BJ (cell line): ENCODE data around the gene ZSWIM1. TPM values are rescaled to one million over a fixed set of nuclear protein-coding genes. Genes with fewer than 3 reads are reported as not detected.

Source experiments
- CTCF ChIA-PET: fragments of 350-600 bp; formaldehyde crosslinking; extraction: SDS; loops from one replicate; lab custom pipeline; 2021; ENCODE audit warnings: antibody characterized with exemption, inconsistent platforms; lab: Yijun Ruan, JAX
- POLR2A ChIA-PET: fragments of 300-600 bp; sonication (Branson Sonifier 250); formaldehyde crosslinking; extraction: SDS; loops from one replicate; lab custom pipeline; 2021; ENCODE audit warnings: antibody characterized with exemption; lab: Charles Lee
- DNase-seq: peaks from one replicate; pipeline ENCODE4 v3.0.0-alpha.2; 2011; ENCODE audit warnings: low read depth
- H3K27me3 ChIP-seq: 2 replicates; pipeline ENCODE4 v1.6.0; 2011; ENCODE audit warnings: low read length; ENCODE audit not compliant: control insufficient read depth, insufficient read depth
- H3K36me3 ChIP-seq: 2 replicates; pipeline ENCODE4 v1.5.1; 2011; ENCODE audit warnings: low read length; ENCODE audit not compliant: control insufficient read depth, insufficient read depth
- H3K4me3 ChIP-seq: 2 replicates; pipeline ENCODE4 v1.5.1; 2011; ENCODE audit warnings: low read depth, mild to moderate bottlenecking, control low read depth, low read length
- polyA plus RNA-seq: library from polyadenylated mRNA; depleted of rRNA; stranded (reverse); fragments of >200 nt; gene quantifications from 2 replicates; pipeline ENCODE4 v1.2.3, GENCODE V29; 2011
- TF ChIP-seq, protein P1 (sequence below): IDR thresholded peaks from 2 replicates; pipeline ENCODE4 v1.5.1; 2011; ENCODE audit warnings: low read depth, mild to moderate bottlenecking, control low read depth, inconsistent platforms, low read length, moderate library complexity; ENCODE audit not compliant: insufficient read depth

Gene ZSWIM1
- polyA plus RNA-seq, 1 experiment, result 6.0 TPM

DNA sequence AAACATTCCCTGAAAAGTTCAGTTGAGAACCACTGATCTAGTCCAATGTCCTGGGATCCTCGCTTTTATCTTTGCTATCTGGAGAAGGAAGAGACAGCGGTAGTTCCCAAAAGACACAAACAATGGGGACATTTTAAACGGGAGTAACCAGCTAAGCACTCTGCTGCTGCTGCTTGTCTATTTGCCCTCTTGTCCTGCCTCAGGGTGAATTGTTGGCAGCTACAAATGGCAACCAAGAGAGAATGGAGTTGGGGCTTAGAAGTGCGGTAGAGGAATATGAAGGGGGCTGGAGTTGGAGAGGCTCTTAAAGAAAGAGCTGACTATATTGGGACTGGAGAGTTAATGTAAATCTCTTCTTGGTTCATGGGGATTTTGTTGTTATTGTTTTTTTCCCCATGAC is 6.5 kb upstream of the ZSWIM1 start:
- H3K4me3 ChIP-seq, result no peak overlapping the region
- DNase-seq, result no peak
- TF ChIP-seq, protein P1, sequence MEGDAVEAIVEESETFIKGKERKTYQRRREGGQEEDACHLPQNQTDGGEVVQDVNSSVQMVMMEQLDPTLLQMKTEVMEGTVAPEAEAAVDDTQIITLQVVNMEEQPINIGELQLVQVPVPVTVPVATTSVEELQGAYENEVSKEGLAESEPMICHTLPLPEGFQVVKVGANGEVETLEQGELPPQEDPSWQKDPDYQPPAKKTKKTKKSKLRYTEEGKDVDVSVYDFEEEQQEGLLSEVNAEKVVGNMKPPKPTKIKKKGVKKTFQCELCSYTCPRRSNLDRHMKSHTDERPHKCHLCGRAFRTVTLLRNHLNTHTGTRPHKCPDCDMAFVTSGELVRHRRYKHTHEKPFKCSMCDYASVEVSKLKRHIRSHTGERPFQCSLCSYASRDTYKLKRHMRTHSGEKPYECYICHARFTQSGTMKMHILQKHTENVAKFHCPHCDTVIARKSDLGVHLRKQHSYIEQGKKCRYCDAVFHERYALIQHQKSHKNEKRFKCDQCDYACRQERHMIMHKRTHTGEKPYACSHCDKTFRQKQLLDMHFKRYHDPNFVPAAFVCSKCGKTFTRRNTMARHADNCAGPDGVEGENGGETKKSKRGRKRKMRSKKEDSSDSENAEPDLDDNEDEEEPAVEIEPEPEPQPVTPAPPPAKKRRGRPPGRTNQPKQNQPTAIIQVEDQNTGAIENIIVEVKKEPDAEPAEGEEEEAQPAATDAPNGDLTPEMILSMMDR, result no peak
- H3K27me3 ChIP-seq, result no peaks in the 10 kb centered on the region
- POLR2A ChIA-PET, result no interaction called here
- H3K36me3 ChIP-seq, result 0 out of 2 replicates have a peak, but pooled peaks cover 2% of the 10 kb centered on the region
- CTCF ChIA-PET, result no interaction called here

DNA sequence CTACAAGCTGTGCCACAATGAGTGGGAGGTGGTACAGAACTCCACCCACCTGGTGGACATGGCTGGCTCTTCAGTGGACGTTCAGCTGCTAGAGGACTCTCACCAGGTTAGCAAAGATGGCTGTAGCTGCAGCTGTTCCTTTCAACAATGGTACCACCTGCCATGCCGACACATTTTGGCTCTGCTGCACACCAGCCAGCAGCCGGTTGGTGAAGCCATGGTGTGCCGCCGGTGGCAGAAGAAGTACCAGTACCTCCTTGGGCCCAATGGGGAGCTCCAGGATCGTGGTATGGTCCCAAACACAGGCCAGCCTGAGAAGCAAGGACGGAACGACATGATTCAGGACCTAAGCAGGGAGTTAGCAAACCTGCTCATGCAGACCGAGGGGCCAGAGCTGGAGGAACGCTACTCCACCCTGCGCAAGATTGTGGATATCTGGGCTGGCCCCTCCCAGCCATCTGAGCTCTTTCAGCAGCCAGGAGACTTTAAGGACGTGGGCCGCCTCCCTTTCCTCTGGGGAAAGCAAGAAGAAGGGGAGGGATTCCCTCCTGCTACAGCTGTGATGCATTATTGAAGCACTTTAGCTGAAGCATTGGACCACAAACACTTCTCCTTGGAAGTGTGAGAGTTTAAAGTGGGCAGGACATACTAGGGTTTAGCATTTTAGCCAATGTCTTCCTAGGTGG is 2.8 kb upstream of the ZSWIM1 start:
- TF ChIP-seq, protein P1, result no peak
- H3K36me3 ChIP-seq, result peaks cover 7% of the 10 kb centered on the region
- ChIA-PET CTCF (interaction anchor here (1.0 to 1.4 kb wide), 2 partner anchors 36 to 107 kb away, joined by 3 read pairs; no protein-coding TSS in a partner anchor), POLR2A (no interaction called here)
- no peak for DNase-seq
- no peaks in the 10 kb centered on the region for H3K27me3 ChIP-seq
- no peak overlapping the region for H3K4me3 ChIP-seq

DNA sequence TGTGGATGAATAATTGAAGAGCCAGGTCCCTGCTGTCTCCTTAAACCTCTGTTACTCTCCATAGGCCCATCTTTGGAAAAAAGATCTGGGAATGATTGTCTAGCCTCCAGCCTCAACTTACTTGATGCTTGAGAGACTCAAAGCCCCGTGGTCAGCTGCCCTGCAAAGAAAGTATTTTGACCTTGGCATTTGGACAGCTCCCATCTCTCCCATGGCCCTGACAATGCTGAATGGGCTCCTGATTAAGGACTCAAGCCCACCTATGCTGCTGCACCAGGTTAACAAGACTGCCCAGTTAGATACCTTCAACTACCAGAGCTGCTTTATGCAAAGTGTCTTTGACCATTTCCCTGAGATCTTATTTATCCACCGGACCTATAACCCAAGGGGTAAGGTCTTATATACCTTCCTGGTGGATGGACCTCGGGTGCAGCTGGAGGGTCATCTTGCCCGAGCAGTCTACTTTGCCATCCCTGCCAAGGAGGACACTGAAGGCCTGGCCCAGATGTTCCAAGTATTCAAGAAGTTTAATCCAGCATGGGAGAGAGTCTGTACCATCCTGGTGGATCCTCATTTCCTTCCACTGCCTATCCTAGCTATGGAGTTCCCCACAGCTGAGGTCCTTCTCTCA is 1.6 kb downstream of the ZSWIM1 start:
- no peak for DNase-seq
- CTCF ChIA-PET, result interaction anchor here (0.6 to 2.1 kb wide), 6 partner anchors 8 to 959 kb away, joined by 3 to 13 read pairs (median 3); partner anchors contain the start of genes CTSA and NEURL2
- Histone ChIP-seq H3K27me3 (no peaks in the 10 kb centered on the region), H3K36me3 (peaks cover 14% of the 10 kb centered on the region), H3K4me3 (no peak overlapping the region)
- POLR2A ChIA-PET, result no interaction called here
- TF ChIP-seq, protein P1, result no peak

DNA sequence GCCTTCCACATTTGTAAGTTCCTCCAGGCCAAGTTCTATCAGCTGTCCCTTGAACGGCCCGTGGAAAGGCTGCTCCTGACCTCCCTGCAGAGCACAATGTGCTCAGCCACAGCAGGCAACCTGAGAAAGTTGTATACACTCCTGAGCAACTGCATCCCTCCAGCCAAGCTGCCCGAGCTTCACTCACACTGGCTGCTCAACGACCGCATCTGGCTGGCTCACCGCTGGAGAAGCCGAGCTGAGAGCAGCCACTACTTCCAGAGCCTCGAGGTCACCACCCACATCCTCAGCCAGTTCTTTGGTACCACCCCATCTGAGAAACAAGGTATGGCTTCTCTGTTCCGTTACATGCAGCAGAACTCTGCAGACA is 2.1 kb downstream of the ZSWIM1 start:
- CTCF ChIA-PET, result interaction anchor here (0.6 to 1.4 kb wide), 4 partner anchors 13 to 960 kb away, joined by 3 to 4 read pairs (median 3); no protein-coding TSS in a partner anchor
- POLR2A ChIA-PET, result no interaction called here
- H3K4me3 ChIP-seq, result no peak overlapping the region
- TF ChIP-seq, protein P1, result no peak
- no peak for DNase-seq
- H3K27me3 ChIP-seq, result no peaks in the 10 kb centered on the region
- H3K36me3 ChIP-seq, result peaks cover 14% of the 10 kb centered on the region

DNA sequence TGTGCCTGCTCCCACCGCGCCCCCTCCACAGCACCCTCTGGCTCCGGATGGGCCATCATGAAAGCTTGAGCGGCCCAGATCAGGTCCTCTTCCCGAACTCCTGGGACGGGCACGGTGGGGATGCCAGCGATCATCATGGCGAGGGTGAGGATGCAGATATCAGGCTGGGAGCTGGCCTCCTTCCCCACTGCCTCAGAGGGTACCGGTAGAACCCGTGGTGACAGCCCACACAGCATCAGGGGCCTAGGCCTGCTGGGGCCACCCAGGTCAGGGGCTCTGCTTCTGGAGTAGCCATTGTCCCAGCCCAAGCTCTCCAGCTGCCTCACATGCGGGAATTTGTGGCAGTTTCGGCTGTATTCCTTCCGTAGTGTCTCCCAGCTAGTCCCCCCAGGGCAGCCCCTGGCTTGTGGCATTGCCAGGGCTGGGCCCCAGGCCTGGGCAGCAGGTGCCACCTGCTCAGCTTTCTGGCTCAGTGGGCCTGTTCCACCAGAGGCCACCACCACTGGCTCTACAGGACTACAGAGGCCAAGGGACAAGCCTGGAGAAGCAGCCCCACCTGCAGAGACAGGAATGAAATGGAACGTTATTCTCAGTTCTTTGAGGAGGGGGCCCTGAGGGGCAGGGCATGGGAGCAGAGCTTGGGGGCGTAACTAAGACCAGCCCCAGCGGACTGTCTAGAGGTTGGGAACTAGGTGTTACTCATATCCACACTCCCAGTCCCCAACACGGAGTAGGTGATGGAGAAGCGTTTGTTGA is 5.7 kb downstream of the ZSWIM1 start:
- H3K36me3 ChIP-seq, result peaks cover 14% of the 10 kb centered on the region
- DNase-seq, result no peak
- H3K27me3 ChIP-seq, result no peaks in the 10 kb centered on the region
- ChIA-PET POLR2A (no interaction called here), CTCF (interaction anchor here (0.7 to 1.0 kb wide), 2 partner anchors 70 to 88 kb away, joined by 3 to 4 read pairs; no protein-coding TSS in a partner anchor)
- TF ChIP-seq, protein P1, result no peak
- H3K4me3 ChIP-seq, result no peak overlapping the region
